ENCODE data around the gene MRAP.

- TF ChIP-seq CTCF (IDR thresholded peaks at IDR 0.05 in 2 of 3, conservative IDR thresholded peaks at IDR 0.05 in 1 of 3; ENCODE audit: insufficient read depth in 2 of 3, low read depth in 1 of 3, low read length in 3 of 3), result no peak
- TF ChIP-seq NR2F6 (CRISPR knock-in tag; IDR thresholded peaks at IDR 0.05), result no peak
- TF ChIP-seq ZBTB1 (CRISPR knock-in tag; IDR thresholded peaks at IDR 0.05; ENCODE audit: borderline replicate concordance, low read depth), result no peak
- no peak for TF ChIP-seq ZNF197 (CRISPR knock-in tag; IDR thresholded peaks at IDR 0.05; ENCODE audit: low read depth)
- TF ChIP-seq, protein P1, sequence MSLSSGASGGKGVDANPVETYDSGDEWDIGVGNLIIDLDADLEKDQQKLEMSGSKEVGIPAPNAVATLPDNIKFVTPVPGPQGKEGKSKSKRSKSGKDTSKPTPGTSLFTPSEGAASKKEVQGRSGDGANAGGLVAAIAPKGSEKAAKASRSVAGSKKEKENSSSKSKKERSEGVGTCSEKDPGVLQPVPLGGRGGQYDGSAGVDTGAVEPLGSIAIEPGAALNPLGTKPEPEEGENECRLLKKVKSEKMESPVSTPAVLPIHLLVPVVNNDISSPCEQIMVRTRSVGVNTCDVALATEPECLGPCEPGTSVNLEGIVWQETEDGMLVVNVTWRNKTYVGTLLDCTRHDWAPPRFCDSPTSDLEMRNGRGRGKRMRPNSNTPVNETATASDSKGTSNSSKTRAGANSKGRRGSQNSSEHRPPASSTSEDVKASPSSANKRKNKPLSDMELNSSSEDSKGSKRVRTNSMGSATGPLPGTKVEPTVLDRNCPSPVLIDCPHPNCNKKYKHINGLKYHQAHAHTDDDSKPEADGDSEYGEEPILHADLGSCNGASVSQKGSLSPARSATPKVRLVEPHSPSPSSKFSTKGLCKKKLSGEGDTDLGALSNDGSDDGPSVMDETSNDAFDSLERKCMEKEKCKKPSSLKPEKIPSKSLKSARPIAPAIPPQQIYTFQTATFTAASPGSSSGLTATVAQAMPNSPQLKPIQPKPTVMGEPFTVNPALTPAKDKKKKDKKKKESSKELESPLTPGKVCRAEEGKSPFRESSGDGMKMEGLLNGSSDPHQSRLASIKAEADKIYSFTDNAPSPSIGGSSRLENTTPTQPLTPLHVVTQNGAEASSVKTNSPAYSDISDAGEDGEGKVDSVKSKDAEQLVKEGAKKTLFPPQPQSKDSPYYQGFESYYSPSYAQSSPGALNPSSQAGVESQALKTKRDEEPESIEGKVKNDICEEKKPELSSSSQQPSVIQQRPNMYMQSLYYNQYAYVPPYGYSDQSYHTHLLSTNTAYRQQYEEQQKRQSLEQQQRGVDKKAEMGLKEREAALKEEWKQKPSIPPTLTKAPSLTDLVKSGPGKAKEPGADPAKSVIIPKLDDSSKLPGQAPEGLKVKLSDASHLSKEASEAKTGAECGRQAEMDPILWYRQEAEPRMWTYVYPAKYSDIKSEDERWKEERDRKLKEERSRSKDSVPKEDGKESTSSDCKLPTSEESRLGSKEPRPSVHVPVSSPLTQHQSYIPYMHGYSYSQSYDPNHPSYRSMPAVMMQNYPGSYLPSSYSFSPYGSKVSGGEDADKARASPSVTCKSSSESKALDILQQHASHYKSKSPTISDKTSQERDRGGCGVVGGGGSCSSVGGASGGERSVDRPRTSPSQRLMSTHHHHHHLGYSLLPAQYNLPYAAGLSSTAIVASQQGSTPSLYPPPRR (CRISPR knock-in tag; IDR thresholded peaks at IDR 0.05; ENCODE audit: borderline replicate concordance), result no peak
- no peak for TF ChIP-seq RAD51 (IDR thresholded peaks at IDR 0.05; ENCODE audit: borderline replicate concordance, low read depth)
- TF ChIP-seq HDAC3 (IDR thresholded peaks at IDR 0.05; ENCODE audit: borderline replicate concordance, partially characterized antibody), result no peak
- TF ChIP-seq POLR2G (IDR thresholded peaks at IDR 0.05; ENCODE audit: low read depth, low read length), result no peak
- no peak for TF ChIP-seq CLOCK (CRISPR knock-in tag; IDR thresholded peaks at IDR 0.05; ENCODE audit: borderline replicate concordance)
- no peak for TF ChIP-seq SMARCB1 (IDR thresholded peaks at IDR 0.05; ENCODE audit: insufficient read length, low read depth)
- TF ChIP-seq POLR2AphosphoS5 (IDR thresholded peaks at IDR 0.05; ENCODE audit: control insufficient read depth, insufficient read depth, low read depth, low read length), result no peak
- TF ChIP-seq ZBTB40 (IDR thresholded peaks at IDR 0.05), result no peak
- TF ChIP-seq ZBTB40 (CRISPR knock-in tag; IDR thresholded peaks at IDR 0.05), result no peak
- TF ChIP-seq ZC3H4 (CRISPR knock-in tag; IDR thresholded peaks at IDR 0.05; ENCODE audit: borderline replicate concordance), result no peak
- no peak for TF ChIP-seq TARDBP (IDR thresholded peaks at IDR 0.05)
These were observed 41.6 kb upstream of the MRAP start for GRCh38 chr21:32256873-32257620.

Measured in K562 (cell line).